H1 (cell line): ENCODE data around the gene ASMT. TPM values are rescaled to one million over a fixed set of nuclear protein-coding genes. Genes with fewer than 3 reads are reported as not detected.
"Not testable (repeated sequence)": the region's sequence is repeated elsewhere in the genome, so short reads cannot be mapped to it uniquely, and the experiment has no call there.

Source experiments
- CTCF ChIA-PET: fragments of 300-600 bp; sonication (Branson Sonifier 250); formaldehyde crosslinking; loops from one replicate; lab custom pipeline; 2021; ENCODE audit not compliant: partially characterized antibody; lab: Charles Lee
- POLR2A ChIA-PET: fragments of 300-600 bp; sonication (Branson Sonifier 250); formaldehyde crosslinking; loops from one replicate; lab custom pipeline; 2021; ENCODE audit warnings: inconsistent platforms; ENCODE audit not compliant: partially characterized antibody; lab: Charles Lee
- DNase-seq, 2 experiments: peaks; one replicate each; pipeline versions ENCODE4 v3.0.0 to v3.0.0-alpha.2; 2010 to 2022; ENCODE audit warnings: low spot score in 2 of 2, low read depth in 1 of 2, mixed read lengths in 1 of 2
- FAIRE-seq: peaks from 2 replicates; lab custom pipeline; 2011; peaks lifted over from hg19 to GRCh38; lab: Jason Lieb, UNC
- H2AFZ ChIP-seq: 2 replicates; pipeline ENCODE4 v1.8.1; 2012; ENCODE audit warnings: low read length, inconsistent platforms
- H2AK5ac ChIP-seq: 2 replicates; pipeline ENCODE4 v1.6.1; 2013; ENCODE audit warnings: low read depth, low read length
- H2BK120ac ChIP-seq: replicated peaks from 2 replicates; pipeline ENCODE3; 2013; ENCODE audit warnings: low read depth, low read length, inconsistent platforms
- H2BK12ac ChIP-seq: 2 replicates; pipeline ENCODE4 v1.6.1; 2013; ENCODE audit warnings: low read depth, low read length
- H2BK15ac ChIP-seq: 2 replicates; pipeline ENCODE4 v1.6.1; 2013; ENCODE audit warnings: low read length
- H2BK20ac ChIP-seq: 2 replicates; pipeline ENCODE4 v1.6.1; 2013; ENCODE audit warnings: low read length
- H2BK5ac ChIP-seq: 2 replicates; pipeline ENCODE4 v1.6.1; 2013; ENCODE audit warnings: low read depth, low read length
- H3K14ac ChIP-seq: 2 replicates; pipeline ENCODE4 v1.6.1; 2013; ENCODE audit warnings: inconsistent platforms; ENCODE audit not compliant: insufficient read length
- H3K18ac ChIP-seq: 2 replicates; pipeline ENCODE4 v1.6.1; 2013; ENCODE audit warnings: low read length; ENCODE audit errors: extremely low read depth
- H3K23ac ChIP-seq: 2 replicates; pipeline ENCODE4 v1.6.1; 2013; ENCODE audit warnings: inconsistent platforms; ENCODE audit not compliant: insufficient read length
- H3K23me2 ChIP-seq: 2 replicates; pipeline ENCODE4 v1.6.1; 2013; ENCODE audit warnings: low read depth, low read length
- H3K27ac ChIP-seq: 2 replicates; pipeline ENCODE4 v1.6.1; 2011; ENCODE audit warnings: low read depth, low read length, inconsistent platforms
- H3K27me3 ChIP-seq, 4 experiments: replicated peaks in 1 of 4; 1 replicate in 1 of 4; 2 replicates in 3 of 4; pipeline versions ENCODE4 v1.6.1 to v1.8.1; 2011 to 2013; ENCODE audit warnings: low read length in 3 of 4, mild to moderate bottlenecking in 3 of 4, inconsistent platforms in 2 of 4, mixed read lengths in 2 of 4, moderate library complexity in 1 of 4; ENCODE audit not compliant: control insufficient read depth in 3 of 4, insufficient read depth in 3 of 4; ENCODE audit errors: extremely low read depth in 1 of 4
- H3K36me3 ChIP-seq, 4 experiments: 2 replicates each; pipeline versions ENCODE4 v1.6.1 to v1.8.1; 2011 to 2013; ENCODE audit warnings: mild to moderate bottlenecking in 4 of 4, low read length in 3 of 4, moderate library complexity in 2 of 4, control low read depth in 1 of 4, inconsistent platforms in 1 of 4; ENCODE audit not compliant: insufficient read depth in 4 of 4, control insufficient read depth in 2 of 4
- H3K4ac ChIP-seq: replicated peaks from 2 replicates; pipeline ENCODE3; 2013; ENCODE audit warnings: low read length, low read depth, mixed read lengths, inconsistent platforms; ENCODE audit not compliant: insufficient read length
- H3K4me1 ChIP-seq, 4 experiments: replicated peaks in 1 of 4; 1 replicate in 1 of 4; 2 replicates in 3 of 4; pipeline versions ENCODE4 v1.6.1 to v1.8.1; 2011 to 2013; ENCODE audit warnings: low read length in 3 of 4, inconsistent platforms in 2 of 4, mixed read lengths in 1 of 4; ENCODE audit not compliant: insufficient read depth in 4 of 4, control insufficient read depth in 3 of 4
- H3K4me2 ChIP-seq, 2 experiments: 2 replicates each; pipeline versions ENCODE4 v1.6.1 to v1.8.1; 2011 to 2013; ENCODE audit warnings: low read depth in 2 of 2, low read length in 2 of 2, control low read depth in 1 of 2, inconsistent platforms in 1 of 2, mild to moderate bottlenecking in 1 of 2; ENCODE audit not compliant: insufficient read depth in 1 of 2
- H3K4me3 ChIP-seq, 4 experiments: fragments of 200-600, 300-600 bp in 1 of 4; sonication (generic), shearing (Covaris generic), sonication (Bioruptor Twin) in 1 of 4; 2 replicates each; pipeline versions ENCODE4 v1.5.1 to v1.8.1; 2011 to 2016; ENCODE audit warnings: low read length in 4 of 4, low read depth in 3 of 4, control low read depth in 2 of 4, inconsistent platforms in 2 of 4, mild to moderate bottlenecking in 2 of 4, mixed read lengths in 1 of 4, moderate library complexity in 1 of 4; ENCODE audit not compliant: insufficient read depth in 2 of 4; ENCODE audit errors: extremely low read depth in 1 of 4
- H3K56ac ChIP-seq: replicated peaks from 2 replicates; pipeline ENCODE3; 2013; ENCODE audit warnings: low read depth, mild to moderate bottlenecking, mixed read lengths, low read length, inconsistent platforms; ENCODE audit not compliant: insufficient read length
- H3K79me1 ChIP-seq: 2 replicates; pipeline ENCODE4 v1.6.1; 2013; ENCODE audit warnings: low read depth, low read length, control low read depth
- H3K79me2 ChIP-seq, 2 experiments: 2 replicates each; pipeline versions ENCODE4 v1.6.1 to v1.8.1; 2012 to 2013; ENCODE audit warnings: low read length in 2 of 2, mild to moderate bottlenecking in 2 of 2, inconsistent platforms in 1 of 2; ENCODE audit not compliant: insufficient read depth in 2 of 2, control insufficient read depth in 1 of 2
- H3K9ac ChIP-seq, 4 experiments: replicated peaks in 1 of 4; 1 replicate in 1 of 4; 2 replicates in 3 of 4; pipeline versions ENCODE4 v1.6.1 to v1.8.1; 2011 to 2013; ENCODE audit warnings: low read depth in 3 of 4, low read length in 3 of 4, control low read depth in 2 of 4, mild to moderate bottlenecking in 2 of 4, moderate library complexity in 2 of 4, inconsistent platforms in 1 of 4; ENCODE audit errors: extremely low read depth in 1 of 4
- H3K9me3 ChIP-seq, 2 experiments: 2 replicates each; pipeline versions ENCODE4 v1.6.1 to v1.8.1; 2012 to 2013; ENCODE audit warnings: mild to moderate bottlenecking in 2 of 2, moderate library complexity in 2 of 2, control low read depth in 1 of 2, inconsistent platforms in 1 of 2, low read depth in 1 of 2, low read length in 1 of 2, mixed read lengths in 1 of 2; ENCODE audit not compliant: insufficient read depth in 2 of 2
- H4K20me1 ChIP-seq, 2 experiments: replicated peaks in 1 of 2; 2 replicates each; pipeline versions ENCODE3 to v1.8.1; 2011 to 2013; ENCODE audit warnings: inconsistent platforms in 2 of 2, low read length in 2 of 2, mild to moderate bottlenecking in 1 of 2; ENCODE audit not compliant: insufficient read depth in 2 of 2, control insufficient read depth in 1 of 2
- H4K5ac ChIP-seq: 2 replicates; pipeline ENCODE4 v1.6.1; 2013; ENCODE audit warnings: low read length, low read depth, mixed read lengths, inconsistent platforms; ENCODE audit not compliant: insufficient read length
- H4K8ac ChIP-seq: 2 replicates; pipeline ENCODE4 v1.8.0; 2013; ENCODE audit warnings: mild to moderate bottlenecking, moderate library complexity, low read length, inconsistent platforms; ENCODE audit not compliant: insufficient read depth; ENCODE audit errors: extremely low read depth
- H4K91ac ChIP-seq: replicated peaks from 2 replicates; pipeline ENCODE3; 2013; ENCODE audit warnings: low read length, mixed read lengths, inconsistent platforms; ENCODE audit not compliant: insufficient read length
- WGBS, 2 experiments: shearing (Covaris generic) in 1 of 2; methylation state at CpG; one replicate each; pipeline versions ENCODE4 v1.1.6 to v1.1.7; 2013 to 2015; ENCODE audit warnings: low lambda C conversion rate in 2 of 2, mixed read lengths in 2 of 2, inconsistent platforms in 1 of 2, low coverage in 1 of 2, missing lambda C conversion rate in 1 of 2; ENCODE audit not compliant: insufficient replicate concordance in 2 of 2, insufficient coverage in 1 of 2, insufficient read length in 1 of 2; ENCODE audit errors: extremely low coverage in 1 of 2, missing lambda C conversion rate in 1 of 2; 5-methylcytosine and 5-hydroxymethylcytosine counted together
- polyA plus RNA-seq, 7 experiments: library from polyadenylated mRNA; depleted of rRNA in 3 of 7; stranded (reverse) in 5 of 7; unstranded in 2 of 7; fragments of >200 nt in 5 of 7; fragments of 200-250 nt in 2 of 7; gene quantifications; 1 replicate in 5 of 7; 2 replicates in 1 of 7; 4 replicates in 1 of 7; pipeline versions ENCODE4 v1.2.1 to v1.2.3, GENCODE V29; 2011 to 2013; ENCODE audit warnings: missing spikeins in 2 of 7, mixed read lengths in 2 of 7
- total RNA-seq: library from RNA; stranded (reverse); fragmentation: NEBNext Ultra II Directional; extraction: Animal tissue kit (Norgen Biotek cat#: 25700); gene quantifications from 2 replicates; pipeline ENCODE4 v1.2.1, GENCODE V29; 2021

The ASMT gene
- total and polyA plus RNA-seq, 2 of the 8 experiments (the other 6 are each of a cell fraction or from before 2014, with no cell fraction given) = 1.5 to 3.1 TPM

DNA sequence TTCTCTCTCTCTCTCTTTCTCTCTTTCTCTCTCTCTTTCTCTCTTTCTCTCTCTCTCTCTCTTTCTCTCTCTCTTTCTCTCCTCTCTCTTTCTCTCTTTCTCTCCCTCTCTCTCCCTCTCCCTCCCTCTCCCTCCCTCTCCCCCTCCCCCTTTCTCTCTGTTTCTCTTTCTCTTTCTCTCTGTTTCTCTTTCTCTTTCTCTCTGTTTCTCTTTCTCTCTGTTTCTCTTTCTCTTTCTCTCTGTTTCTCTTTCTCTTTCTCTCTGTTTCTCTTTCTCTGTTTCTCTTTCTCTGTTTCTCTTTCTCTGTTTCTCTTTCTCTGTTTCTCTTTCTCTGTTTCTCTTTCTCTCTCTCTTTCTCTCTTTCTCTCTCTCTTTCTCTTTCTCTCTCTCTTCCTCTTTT lies 67.0 kb downstream of the ASMT start:
- peaks cover 0 to 15% (median 10%) of the 10 kb centered on the region in 4 experiments for H3K4me1 ChIP-seq
- H4K20me1 ChIP-seq, H3K4me3 ChIP-seq, H4K5ac ChIP-seq, FAIRE-seq, H3K14ac ChIP-seq, H2AFZ ChIP-seq, H3K79me2 ChIP-seq, DNase-seq, H3K9ac ChIP-seq, H3K23ac ChIP-seq, H3K4ac ChIP-seq, H3K9me3 ChIP-seq, H3K23me2 ChIP-seq, H3K36me3 ChIP-seq, H3K27ac ChIP-seq, H2BK120ac ChIP-seq, H3K27me3 ChIP-seq, H4K91ac ChIP-seq, H2BK12ac ChIP-seq, H3K79me1 ChIP-seq, CTCF ChIA-PET, H2BK20ac ChIP-seq, H2BK5ac ChIP-seq, H3K4me2 ChIP-seq, H4K8ac ChIP-seq, H3K18ac ChIP-seq, POLR2A ChIA-PET, H3K56ac ChIP-seq, H2AK5ac ChIP-seq, H2BK15ac ChIP-seq: not testable (repeated sequence)

DNA sequence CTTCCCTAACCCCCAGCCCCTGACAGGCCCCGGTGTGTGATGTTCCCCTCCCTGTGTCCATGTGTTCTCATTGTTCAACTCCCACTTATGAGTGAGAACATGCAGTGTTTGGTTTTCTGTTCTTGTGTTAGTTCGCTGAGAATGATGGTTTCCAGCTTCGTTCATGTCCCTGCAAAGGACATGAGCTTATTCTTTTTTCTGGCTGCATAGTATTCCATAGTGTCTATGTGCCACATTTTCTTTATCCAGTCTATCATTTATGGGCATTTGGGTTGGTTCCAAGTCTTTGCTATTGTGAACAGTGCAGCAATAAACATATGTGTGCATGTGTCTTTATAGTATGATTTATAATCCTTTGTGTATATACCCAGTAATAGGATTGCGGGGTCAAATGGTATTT lies 67.6 kb downstream of the ASMT start:
- H3K23me2 ChIP-seq, H3K18ac ChIP-seq, H4K20me1 ChIP-seq, H3K4ac ChIP-seq, H2AFZ ChIP-seq, H4K5ac ChIP-seq, H3K79me1 ChIP-seq, H2BK120ac ChIP-seq, H3K36me3 ChIP-seq, H3K23ac ChIP-seq, CTCF ChIA-PET, H3K9me3 ChIP-seq, H3K56ac ChIP-seq, H2BK15ac ChIP-seq, H4K8ac ChIP-seq, H2BK5ac ChIP-seq, POLR2A ChIA-PET, H2BK20ac ChIP-seq, H2AK5ac ChIP-seq, H3K27ac ChIP-seq, H2BK12ac ChIP-seq, H3K79me2 ChIP-seq, H3K4me3 ChIP-seq, H4K91ac ChIP-seq, H3K9ac ChIP-seq, H3K4me2 ChIP-seq, FAIRE-seq, H3K14ac ChIP-seq, H3K27me3 ChIP-seq, DNase-seq: not testable (repeated sequence)
- H3K4me1 ChIP-seq = peaks cover 0 to 15% (median 10%) of the 10 kb centered on the region in 4 experiments
- 93% methylated on average over 3 of the region's 4 CpGs; no CpG with 5 or more reads in 1 of the 2 experiments for WGBS, 2 experiments
